ENCODE measurements around the gene FNDC3B.

Gene FNDC3B

DNA sequence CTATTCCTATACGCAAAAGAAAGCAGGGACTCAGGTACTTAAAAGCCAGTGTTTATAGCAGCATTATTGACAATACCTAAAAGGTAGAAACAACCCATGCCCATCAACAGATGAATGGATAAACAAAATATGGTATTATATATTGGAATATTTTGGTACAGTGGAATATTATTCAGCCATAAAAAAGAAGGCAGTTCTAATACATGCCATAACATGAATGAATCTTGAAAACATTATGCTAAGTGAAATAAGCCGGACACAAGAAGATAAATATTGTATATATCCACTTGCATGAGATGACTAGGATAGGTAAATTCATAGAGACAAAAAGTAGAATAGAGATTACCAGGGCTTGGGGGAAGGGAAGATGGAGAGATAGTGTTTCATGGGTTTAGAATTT lies 9.2 kb downstream of the FNDC3B start:
- Histone ChIP-seq H3K36me3 (ENCODE audit: insufficient read depth, low read length) (no peaks in the 10 kb centered on the region), H3K9me3 (ENCODE audit: insufficient read depth, low read depth, low read length) (no peaks in the 10 kb centered on the region), H3K9ac (ENCODE audit: low read depth, low read length, poor library complexity, severe bottlenecking) (no peak overlapping the region), H3F3A (ENCODE audit: low read depth) (no peaks in the 10 kb centered on the region), H3K4me1 (ENCODE audit: insufficient read depth, low read length, poor library complexity, severe bottlenecking) (peaks cover 11% of the 10 kb centered on the region), H3K4me2 (ENCODE audit: low read depth, low read length, poor library complexity, severe bottlenecking) (no peak overlapping the region), H3K79me2 (ENCODE audit: insufficient read depth, low read length) (peaks cover 46% of the 10 kb centered on the region), H3K4me3 (ENCODE audit: low read length, poor library complexity, severe bottlenecking) (no peak overlapping the region), H3K9me2 (replicated peaks; ENCODE audit: low read depth, low read length) (no peaks in the 10 kb centered on the region), H4K20me1 (ENCODE audit: insufficient read depth, low read length, poor library complexity, severe bottlenecking) (peaks cover 3% of the 10 kb centered on the region), H2AFZ (ENCODE audit: low read length) (no peak overlapping the region), H3K27me3 (ENCODE audit: insufficient read depth, low read length, poor library complexity, severe bottlenecking) (no peaks in the 10 kb centered on the region)
- TF ChIP-seq, protein P1, sequence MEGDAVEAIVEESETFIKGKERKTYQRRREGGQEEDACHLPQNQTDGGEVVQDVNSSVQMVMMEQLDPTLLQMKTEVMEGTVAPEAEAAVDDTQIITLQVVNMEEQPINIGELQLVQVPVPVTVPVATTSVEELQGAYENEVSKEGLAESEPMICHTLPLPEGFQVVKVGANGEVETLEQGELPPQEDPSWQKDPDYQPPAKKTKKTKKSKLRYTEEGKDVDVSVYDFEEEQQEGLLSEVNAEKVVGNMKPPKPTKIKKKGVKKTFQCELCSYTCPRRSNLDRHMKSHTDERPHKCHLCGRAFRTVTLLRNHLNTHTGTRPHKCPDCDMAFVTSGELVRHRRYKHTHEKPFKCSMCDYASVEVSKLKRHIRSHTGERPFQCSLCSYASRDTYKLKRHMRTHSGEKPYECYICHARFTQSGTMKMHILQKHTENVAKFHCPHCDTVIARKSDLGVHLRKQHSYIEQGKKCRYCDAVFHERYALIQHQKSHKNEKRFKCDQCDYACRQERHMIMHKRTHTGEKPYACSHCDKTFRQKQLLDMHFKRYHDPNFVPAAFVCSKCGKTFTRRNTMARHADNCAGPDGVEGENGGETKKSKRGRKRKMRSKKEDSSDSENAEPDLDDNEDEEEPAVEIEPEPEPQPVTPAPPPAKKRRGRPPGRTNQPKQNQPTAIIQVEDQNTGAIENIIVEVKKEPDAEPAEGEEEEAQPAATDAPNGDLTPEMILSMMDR (conservative IDR thresholded peaks at IDR 0.05; ENCODE audit: low read length), result no peak
- no peak for TF ChIP-seq EZH2phosphoT487 (IDR thresholded peaks at IDR 0.05; ENCODE audit: borderline replicate concordance)

DNA sequence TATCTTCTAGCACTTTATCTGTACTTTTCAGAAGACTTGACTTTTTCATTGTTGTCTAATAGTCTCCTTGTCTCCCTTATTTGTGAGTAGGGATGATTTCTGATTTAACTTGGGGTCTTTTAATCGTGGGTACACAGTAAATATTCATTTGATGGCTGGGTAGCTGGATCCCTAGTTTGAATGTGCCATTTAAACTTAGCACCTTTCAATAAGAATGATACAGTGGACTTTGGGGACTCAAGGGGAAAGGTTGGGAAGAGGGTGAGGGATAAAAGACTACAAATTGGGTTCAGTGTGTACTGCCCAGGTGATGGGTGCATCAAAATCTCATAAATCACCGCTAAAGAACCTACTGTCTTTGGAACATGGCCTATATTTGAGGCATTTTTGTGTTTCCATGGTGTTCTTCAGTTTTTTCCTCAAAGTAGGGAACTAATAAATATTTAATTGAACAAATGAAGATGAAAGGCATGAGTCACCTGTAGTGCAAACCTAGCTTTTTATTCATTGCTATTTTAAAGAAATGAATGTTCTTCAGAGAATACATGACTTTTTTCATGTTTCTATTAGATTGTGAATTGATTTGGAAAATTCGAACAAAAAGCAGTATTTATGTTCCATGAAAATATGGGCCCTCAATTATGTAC lies 12.1 kb downstream of the FNDC3B start:
- Histone ChIP-seq H3K4me2 (ENCODE audit: low read depth, low read length, poor library complexity, severe bottlenecking) (no peak overlapping the region), H3K4me1 (ENCODE audit: insufficient read depth, low read length, poor library complexity, severe bottlenecking) (peaks cover 2% of the 10 kb centered on the region), H2AFZ (ENCODE audit: low read length) (no peak overlapping the region), H3K36me3 (ENCODE audit: insufficient read depth, low read length) (no peaks in the 10 kb centered on the region), H3K9me3 (ENCODE audit: insufficient read depth, low read depth, low read length) (no peaks in the 10 kb centered on the region), H3K4me3 (ENCODE audit: low read length, poor library complexity, severe bottlenecking) (no peak overlapping the region), H3K27me3 (ENCODE audit: insufficient read depth, low read length, poor library complexity, severe bottlenecking) (no peaks in the 10 kb centered on the region), H4K20me1 (ENCODE audit: insufficient read depth, low read length, poor library complexity, severe bottlenecking) (peaks cover 3% of the 10 kb centered on the region), H3K79me2 (ENCODE audit: insufficient read depth, low read length) (peaks cover 28% of the 10 kb centered on the region), H3K9me2 (replicated peaks; ENCODE audit: low read depth, low read length) (no peaks in the 10 kb centered on the region), H3F3A (ENCODE audit: low read depth) (no peaks in the 10 kb centered on the region), H3K9ac (ENCODE audit: low read depth, low read length, poor library complexity, severe bottlenecking) (no peak overlapping the region)
- TF ChIP-seq, protein P1 (conservative IDR thresholded peaks at IDR 0.05; ENCODE audit: low read length), result no peak
- TF ChIP-seq EZH2phosphoT487 (IDR thresholded peaks at IDR 0.05; ENCODE audit: borderline replicate concordance), result no peak

DNA sequence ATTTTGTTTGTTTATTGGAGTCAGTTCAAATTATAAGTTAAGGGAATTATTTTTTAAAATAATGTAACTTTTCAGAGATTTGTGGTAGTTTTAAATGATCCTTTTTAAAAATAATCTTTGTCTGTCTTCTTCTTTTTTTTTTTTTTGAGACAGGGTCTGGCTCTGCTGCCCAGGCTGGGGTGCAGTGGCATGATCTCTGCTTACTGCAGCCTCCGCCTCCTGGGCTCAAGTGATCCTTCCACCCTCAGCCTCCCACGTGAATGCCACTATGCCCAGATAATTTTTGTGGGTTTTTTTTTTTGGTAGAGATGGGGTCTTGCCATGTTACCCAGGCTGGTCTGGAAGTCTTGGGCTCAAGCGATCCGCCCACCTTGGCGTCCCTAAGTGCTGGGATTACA lies 12.6 kb downstream of the FNDC3B start:
- no peak overlapping the region for H3K9ac ChIP-seq (ENCODE audit: low read depth, low read length, poor library complexity, severe bottlenecking)
- TF ChIP-seq EZH2phosphoT487 (IDR thresholded peaks at IDR 0.05; ENCODE audit: borderline replicate concordance), result no peak
- TF ChIP-seq, protein P1 (conservative IDR thresholded peaks at IDR 0.05; ENCODE audit: low read length), result no peak

More for the DNA sequence above, 12.6 kb downstream of the FNDC3B start:
- peaks cover 23% of the 10 kb centered on the region for H3K79me2 ChIP-seq (ENCODE audit: insufficient read depth, low read length)
- H3K36me3 ChIP-seq (ENCODE audit: insufficient read depth, low read length), result no peaks in the 10 kb centered on the region
- H3K9me3 ChIP-seq (ENCODE audit: insufficient read depth, low read depth, low read length), result no peaks in the 10 kb centered on the region
- H3F3A ChIP-seq (ENCODE audit: low read depth), result no peaks in the 10 kb centered on the region
- H3K4me2 ChIP-seq (ENCODE audit: low read depth, low read length, poor library complexity, severe bottlenecking), result no peak overlapping the region
- H3K9me2 ChIP-seq (replicated peaks; ENCODE audit: low read depth, low read length), result no peaks in the 10 kb centered on the region
- no peak overlapping the region for H3K4me3 ChIP-seq (ENCODE audit: low read length, poor library complexity, severe bottlenecking)
- no peaks in the 10 kb centered on the region for H3K27me3 ChIP-seq (ENCODE audit: insufficient read depth, low read length, poor library complexity, severe bottlenecking)
- no peak overlapping the region for H2AFZ ChIP-seq (ENCODE audit: low read length)
- H3K4me1 ChIP-seq (ENCODE audit: insufficient read depth, low read length, poor library complexity, severe bottlenecking), result peaks cover 2% of the 10 kb centered on the region
- H4K20me1 ChIP-seq (ENCODE audit: insufficient read depth, low read length, poor library complexity, severe bottlenecking), result peaks cover 3% of the 10 kb centered on the region

All from Loucy (cell line).